ENCODE data around the gene GPALPP1. TPM values are rescaled to one million over a fixed set of nuclear protein-coding genes. Genes with fewer than 3 reads are reported as not detected.
"Not testable (repeated sequence)": the region's sequence is repeated elsewhere in the genome, so short reads cannot be mapped to it uniquely, and the experiment has no call there.

Gene GPALPP1
- total and polyA plus RNA-seq, 3 experiments from 2014 or later, result 18.3 to 29.8 (median 26.6) TPM

DNA sequence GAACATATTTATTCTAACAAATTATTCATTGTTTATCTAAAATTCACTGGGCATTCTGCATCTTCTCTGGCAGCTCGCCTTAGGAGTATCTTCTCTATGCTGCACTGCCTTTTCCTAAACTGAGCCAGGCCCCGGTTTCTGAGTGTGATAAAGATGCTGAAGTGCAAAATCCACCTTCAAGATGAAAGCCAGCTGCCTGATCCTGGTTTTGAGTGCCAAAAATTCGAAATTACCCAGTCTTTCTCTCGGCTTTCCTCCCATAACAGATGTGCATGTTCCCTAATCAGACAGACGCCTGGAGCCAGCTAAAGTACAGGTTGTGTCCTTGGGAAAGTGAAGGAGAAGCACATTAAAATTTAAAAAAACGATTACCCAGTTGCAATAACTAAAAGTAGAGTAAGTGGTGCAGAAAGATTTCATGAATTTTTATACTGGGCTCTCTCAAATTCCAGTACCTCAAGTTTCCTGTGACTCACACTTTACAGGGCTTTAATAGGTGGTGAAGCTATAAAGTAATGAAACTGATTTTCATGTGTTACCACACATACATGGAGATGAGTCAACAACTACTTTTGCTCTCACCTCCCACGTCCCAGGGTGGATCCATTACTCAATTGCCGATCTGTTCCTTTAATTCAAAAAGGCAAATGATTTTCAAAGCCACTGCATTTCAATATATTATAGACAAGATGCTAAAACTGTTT is 66.0 kb downstream of the GPALPP1 start:
- Histone ChIP-seq H3K36me3 (ENCODE audit: insufficient read depth, low read length) (no peaks in the 10 kb centered on the region), H3K27me3 (ENCODE audit: insufficient read depth, low read length, poor library complexity, severe bottlenecking) (no peaks in the 10 kb centered on the region), H3K4me1 (ENCODE audit: insufficient read depth, low read length) (no peaks in the 10 kb centered on the region), H3K4me3 (ENCODE audit: low read length) (no peak overlapping the region), H3K9me3 (ENCODE audit: low read length) (no peaks in the 10 kb centered on the region), H3K27ac (ENCODE audit: low read depth, low read length) (no peak overlapping the region)
- Mint-ChIP-seq H3K9me3 (no peaks in the 10 kb centered on the region), H3K4me3 (no peak overlapping the region), H3K27me3 (peaks cover 4 to 22% of the 10 kb centered on the region in 2 donors), H3K4me1 (peaks cover 2 to 9% (median 5%) of the 10 kb centered on the region in 3 donors), H3K36me3 (no peaks in the 10 kb centered on the region), H3K27ac (no peak overlapping the region)
- no peak for DNase-seq
- CTCF ChIA-PET, result interaction anchor here (1.4 kb wide), 1 partner anchor 8 kb away, joined by 3 read pairs; no protein-coding TSS in a partner anchor
- POLR2A ChIA-PET, result interaction anchor here (0.5 kb wide), 1 partner anchor 55 kb away, joined by 16 read pairs; no protein-coding TSS in a partner anchor

DNA sequence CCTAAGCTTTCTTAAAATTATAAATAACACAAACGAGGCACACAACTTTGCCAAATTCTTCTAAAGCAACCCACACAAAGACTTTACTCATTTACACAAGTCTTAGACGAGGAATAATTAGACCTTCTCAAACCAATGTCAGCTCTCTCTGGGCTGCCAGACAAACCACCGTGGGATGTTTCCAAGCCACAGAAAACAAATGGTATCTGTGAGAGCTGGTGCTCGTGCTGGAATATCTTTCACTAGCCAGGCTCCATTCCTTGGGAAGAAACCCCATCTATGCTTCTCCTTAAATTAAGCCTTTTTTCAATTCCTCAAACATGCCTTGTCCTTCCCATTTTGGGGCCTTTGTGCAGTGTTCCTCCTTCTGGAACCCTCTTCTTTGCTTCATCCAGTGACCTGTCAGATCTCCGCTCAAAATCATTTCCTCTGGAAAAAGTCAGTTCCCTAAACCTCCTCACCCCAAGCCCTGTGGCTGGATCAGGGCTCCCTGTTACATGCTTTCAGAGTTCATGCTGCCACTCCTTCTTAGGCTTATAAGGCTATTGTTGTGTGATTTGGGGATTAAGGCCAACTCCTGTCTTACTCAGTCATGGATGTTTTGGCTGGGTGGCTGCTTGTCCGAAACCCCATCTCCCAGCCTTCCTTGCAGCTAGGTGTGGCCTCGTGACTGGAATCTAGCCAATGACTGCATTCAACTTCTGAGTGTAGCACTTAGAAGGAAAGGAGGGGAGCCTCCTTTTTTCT is 66.7 kb downstream of the GPALPP1 start:
- CTCF ChIA-PET, result no interaction called here

DNA sequence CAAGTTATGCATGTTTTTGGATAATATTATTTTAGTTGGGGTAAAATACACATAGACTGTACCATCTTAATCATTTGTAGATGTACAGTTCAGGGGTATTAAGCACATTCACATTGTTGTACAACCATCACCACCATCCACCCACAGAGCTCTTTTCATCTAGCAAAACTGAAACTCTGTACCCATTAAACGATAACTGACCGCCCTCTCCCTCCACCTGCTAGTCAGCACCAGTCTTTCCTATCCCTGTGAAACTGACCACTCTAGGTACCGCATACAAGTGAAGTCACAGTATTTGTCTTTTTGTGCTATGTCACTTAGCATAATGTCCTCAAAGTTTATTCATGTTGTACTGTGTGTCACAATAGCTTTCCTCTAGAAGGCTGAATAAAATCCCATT is 70.7 kb downstream of the GPALPP1 start:
- ChIA-PET POLR2A (no interaction called here), CTCF (interaction anchor here (1.1 kb wide), 1 partner anchor 13 kb away, joined by 4 read pairs; no protein-coding TSS in a partner anchor)
- Histone ChIP-seq H3K4me3 (ENCODE audit: low read length) (no peak overlapping the region), H3K4me1 (ENCODE audit: insufficient read depth, low read length) (no peaks in the 10 kb centered on the region), H3K27me3 (ENCODE audit: insufficient read depth, low read length, poor library complexity, severe bottlenecking) (no peaks in the 10 kb centered on the region), H3K36me3 (ENCODE audit: insufficient read depth, low read length) (no peaks in the 10 kb centered on the region), H3K27ac (ENCODE audit: low read depth, low read length) (no peak overlapping the region), H3K9me3 (ENCODE audit: low read length) (no peaks in the 10 kb centered on the region)
- Mint-ChIP-seq H3K36me3 (no peaks in the 10 kb centered on the region), H3K27me3 (peaks cover 5 to 41% of the 10 kb centered on the region in 2 donors), H3K4me3 (no peak overlapping the region), H3K9me3 (no peaks in the 10 kb centered on the region), H3K27ac (no peak overlapping the region), H3K4me1 (peaks cover 2 to 9% (median 5%) of the 10 kb centered on the region in 3 donors)
- DNase-seq, result no peak

More for the DNA sequence above, 66.7 kb downstream of the GPALPP1 start:
- no peaks in the 10 kb centered on the region for H3K36me3 ChIP-seq (ENCODE audit: insufficient read depth, low read length)
- H3K27me3 Mint-ChIP-seq, result peaks cover 5 to 27% of the 10 kb centered on the region in 2 donors
- no peak overlapping the region for H3K27ac ChIP-seq (ENCODE audit: low read depth, low read length)
- H3K4me3 ChIP-seq (ENCODE audit: low read length), result no peak overlapping the region
- H3K9me3 Mint-ChIP-seq, result no peaks in the 10 kb centered on the region
- no peaks in the 10 kb centered on the region for H3K9me3 ChIP-seq (ENCODE audit: low read length)
- H3K4me1 ChIP-seq (ENCODE audit: insufficient read depth, low read length), result no peaks in the 10 kb centered on the region
- peaks cover 2 to 9% (median 5%) of the 10 kb centered on the region in 3 donors for H3K4me1 Mint-ChIP-seq
- POLR2A ChIA-PET, result interaction anchor here (0.5 kb wide), 1 partner anchor 54 kb away, joined by 16 read pairs; no protein-coding TSS in a partner anchor
- H3K27ac Mint-ChIP-seq, result peak overlapping the region in 1 of 8 donors; percentile 11
- no peaks in the 10 kb centered on the region for H3K27me3 ChIP-seq (ENCODE audit: insufficient read depth, low read length, poor library complexity, severe bottlenecking)
- H3K4me3 Mint-ChIP-seq, result no peak overlapping the region
- no peaks in the 10 kb centered on the region for H3K36me3 Mint-ChIP-seq
- DNase-seq, result no peak

DNA sequence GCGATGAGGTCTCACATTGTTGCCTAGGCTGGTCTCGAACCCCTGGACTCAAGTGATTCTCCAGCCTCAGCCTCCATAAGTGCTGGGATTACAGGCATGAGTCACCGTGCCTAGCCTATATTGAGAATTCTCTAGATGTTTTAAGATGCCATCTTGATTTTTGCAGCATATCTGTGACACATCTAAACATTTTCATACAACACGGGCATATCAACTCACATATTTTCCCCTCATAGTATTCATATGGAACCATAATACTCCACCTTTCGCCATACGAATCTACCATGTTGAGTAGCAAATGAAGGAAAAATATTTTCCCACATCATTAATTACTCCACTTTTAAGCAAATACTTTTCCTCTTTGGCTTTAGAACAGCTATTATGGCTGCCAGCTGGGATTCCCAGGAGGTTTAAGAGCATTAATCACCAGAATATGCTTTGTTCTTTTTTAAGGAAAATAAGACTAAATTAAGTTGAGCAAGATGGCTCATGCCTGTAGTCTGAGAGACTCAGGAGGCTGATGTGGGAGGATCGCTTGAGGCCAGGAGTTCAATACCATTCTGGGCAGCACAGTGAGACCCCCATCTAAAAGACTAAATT is 74.0 kb downstream of the GPALPP1 start:
- no peaks in the 10 kb centered on the region for H3K9me3 Mint-ChIP-seq
- no peak overlapping the region for H3K4me3 ChIP-seq (ENCODE audit: low read length)
- H3K27ac Mint-ChIP-seq, result no peak overlapping the region
- H3K9me3 ChIP-seq (ENCODE audit: low read length), result no peaks in the 10 kb centered on the region
- H3K36me3 Mint-ChIP-seq, result no peaks in the 10 kb centered on the region
- H3K36me3 ChIP-seq (ENCODE audit: insufficient read depth, low read length), result no peaks in the 10 kb centered on the region
- no peaks in the 10 kb centered on the region for H3K4me1 ChIP-seq (ENCODE audit: insufficient read depth, low read length)
- H3K4me3 Mint-ChIP-seq, result no peak overlapping the region
- DNase-seq, result no peak
- no peaks in the 10 kb centered on the region for H3K4me1 Mint-ChIP-seq
- POLR2A ChIA-PET, result no interaction called here
- peaks cover 11 to 50% of the 10 kb centered on the region in 2 donors for H3K27me3 Mint-ChIP-seq
- no peak overlapping the region for H3K27ac ChIP-seq (ENCODE audit: low read depth, low read length)
- CTCF ChIA-PET, result no interaction called here
- no peaks in the 10 kb centered on the region for H3K27me3 ChIP-seq (ENCODE audit: insufficient read depth, low read length, poor library complexity, severe bottlenecking)

DNA sequence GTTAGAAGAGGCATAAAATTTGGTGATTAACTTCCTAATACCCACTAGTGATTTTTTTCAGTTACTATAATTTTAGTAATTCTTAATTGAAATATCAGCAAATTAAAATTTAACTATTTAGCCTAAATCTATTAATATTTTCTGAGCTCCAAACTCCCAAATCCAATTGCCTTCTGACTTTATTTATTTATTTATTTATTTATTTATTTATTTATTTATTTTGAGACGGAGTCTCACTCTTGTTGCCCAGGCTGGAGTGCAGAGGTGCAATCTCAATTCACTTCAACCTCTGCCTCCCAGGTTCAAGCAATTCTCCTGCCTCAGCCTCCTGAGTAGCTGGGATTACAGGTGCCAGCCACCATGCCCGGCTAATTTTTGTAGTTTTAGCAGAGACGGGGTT is 74.6 kb downstream of the GPALPP1 start:
- not testable (repeated sequence) for H3K27ac Mint-ChIP-seq, H3K4me1 Mint-ChIP-seq, H3K4me3 Mint-ChIP-seq

DNA sequence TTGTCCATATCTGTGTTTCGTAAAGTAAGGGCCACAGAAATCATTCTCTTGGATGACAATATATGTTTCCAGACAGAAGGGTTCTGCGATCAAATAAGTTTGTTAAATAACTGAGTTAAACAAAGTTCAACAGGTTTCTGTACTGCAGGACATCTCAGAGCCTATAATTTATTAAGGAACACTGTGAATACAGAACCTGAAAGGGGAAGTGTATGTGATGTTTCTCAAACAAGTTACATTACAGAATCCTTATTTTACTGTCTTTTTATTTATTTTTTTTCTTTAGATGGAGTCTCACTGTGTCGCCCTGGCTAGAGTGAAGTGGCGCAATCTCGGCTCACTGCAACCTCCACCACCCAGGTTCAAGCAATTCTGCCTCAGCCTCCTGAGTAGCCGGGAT is 75.6 kb downstream of the GPALPP1 start:
- Mint-ChIP-seq H3K4me3 (no peak overlapping the region), H3K27ac (no peak overlapping the region), H3K9me3 (no peaks in the 10 kb centered on the region), H3K36me3 (peaks cover 0 to 3% (median 0%) of the 10 kb centered on the region in 3 donors), H3K4me1 (no peaks in the 10 kb centered on the region), H3K27me3 (peaks cover 17 to 42% of the 10 kb centered on the region in 2 donors)
- no peak overlapping the region for H3K27ac ChIP-seq (ENCODE audit: low read depth, low read length)
- no peak for DNase-seq
- H3K4me1 ChIP-seq (ENCODE audit: insufficient read depth, low read length), result no peaks in the 10 kb centered on the region
- H3K27me3 ChIP-seq (ENCODE audit: insufficient read depth, low read length, poor library complexity, severe bottlenecking), result no peaks in the 10 kb centered on the region
- H3K9me3 ChIP-seq (ENCODE audit: low read length), result no peaks in the 10 kb centered on the region
- POLR2A ChIA-PET, result no interaction called here
- no peaks in the 10 kb centered on the region for H3K36me3 ChIP-seq (ENCODE audit: insufficient read depth, low read length)
- no peak overlapping the region for H3K4me3 ChIP-seq (ENCODE audit: low read length)
- CTCF ChIA-PET, result no interaction called here

More for the DNA sequence above, 74.6 kb downstream of the GPALPP1 start:
- H3K9me3 ChIP-seq (ENCODE audit: low read length); H3K4me1 ChIP-seq (ENCODE audit: insufficient read depth, low read length); H3K4me3 ChIP-seq (ENCODE audit: low read length); POLR2A ChIA-PET; H3K9me3 Mint-ChIP-seq; H3K27ac ChIP-seq (ENCODE audit: low read depth, low read length); DNase-seq; H3K36me3 Mint-ChIP-seq; H3K27me3 ChIP-seq (ENCODE audit: insufficient read depth, low read length, poor library complexity, severe bottlenecking); H3K36me3 ChIP-seq (ENCODE audit: insufficient read depth, low read length): not testable (repeated sequence)
- CTCF ChIA-PET, result interaction anchor here (0.6 kb wide), 1 partner anchor 16 kb away, joined by 3 read pairs; no protein-coding TSS in a partner anchor
- H3K27me3 Mint-ChIP-seq, result peaks cover 13 to 46% of the 10 kb centered on the region in 2 donors

DNA sequence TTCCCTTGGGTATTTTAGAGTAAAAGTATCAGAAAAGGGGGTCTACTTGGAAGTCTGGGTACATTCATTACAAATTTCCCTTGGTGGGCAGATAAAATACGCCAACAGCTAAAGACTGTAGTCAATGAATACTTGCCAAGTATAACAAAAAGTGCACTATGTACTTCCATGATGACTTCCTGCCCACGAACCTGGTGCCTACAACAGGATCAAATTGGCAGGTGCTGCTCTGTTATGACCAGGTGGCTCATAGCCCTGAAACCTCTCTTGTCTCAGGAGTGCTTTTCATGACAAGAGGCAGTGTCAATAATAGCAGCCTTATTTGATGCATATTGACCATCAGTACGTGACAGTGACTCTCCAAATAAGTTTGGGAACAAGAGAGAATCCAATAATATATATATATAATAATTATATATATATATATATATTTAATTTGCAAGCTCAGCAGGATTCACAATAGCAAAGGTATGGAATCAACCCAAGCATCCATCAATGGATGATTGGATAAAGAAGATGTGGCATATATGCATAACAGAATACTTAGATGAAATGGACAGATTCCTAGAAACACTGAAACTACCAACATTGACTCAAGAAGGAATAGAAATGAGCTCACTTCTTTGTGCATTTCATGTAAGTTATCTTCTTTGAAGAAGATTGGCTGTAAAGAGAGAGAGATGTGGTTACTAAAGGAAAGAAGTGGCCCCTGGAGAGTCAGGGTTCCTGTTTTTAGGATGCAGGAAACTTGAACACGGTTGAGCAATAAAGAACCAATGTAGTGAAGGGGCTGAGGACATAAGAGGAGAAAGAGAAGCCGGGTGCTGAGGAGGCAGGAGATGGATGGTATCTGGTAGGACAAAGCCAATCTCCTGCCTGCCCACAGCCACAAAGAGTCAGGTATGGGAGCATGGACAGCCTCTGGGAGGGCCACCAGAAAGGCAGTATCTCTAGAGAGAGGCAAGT is 79.0 kb downstream of the GPALPP1 start:
- Histone ChIP-seq H3K27me3 (ENCODE audit: insufficient read depth, low read length, poor library complexity, severe bottlenecking) (no peaks in the 10 kb centered on the region), H3K4me1 (ENCODE audit: insufficient read depth, low read length) (no peaks in the 10 kb centered on the region), H3K9me3 (ENCODE audit: low read length) (no peaks in the 10 kb centered on the region), H3K27ac (ENCODE audit: low read depth, low read length) (no peak overlapping the region), H3K4me3 (ENCODE audit: low read length) (no peak overlapping the region), H3K36me3 (ENCODE audit: insufficient read depth, low read length) (no peaks in the 10 kb centered on the region)
- no peak overlapping the region for H3K27ac Mint-ChIP-seq
- peaks cover 0 to 3% (median 0%) of the 10 kb centered on the region in 3 donors for H3K36me3 Mint-ChIP-seq
- no peaks in the 10 kb centered on the region for H3K9me3 Mint-ChIP-seq
- POLR2A ChIA-PET, result no interaction called here
- DNase-seq, result no peak
- H3K4me3 Mint-ChIP-seq, result no peak overlapping the region
- CTCF ChIA-PET, result no interaction called here
- no peaks in the 10 kb centered on the region for H3K4me1 Mint-ChIP-seq
- H3K27me3 Mint-ChIP-seq, result peaks cover 18 to 24% of the 10 kb centered on the region in 2 donors
